MM.1S (cell line): ENCODE results near the gene FTH1.

Source experiments
- DNase-seq: peaks from one replicate; pipeline ENCODE4 v3.0.0-alpha.2; 2015
- H2AFZ ChIP-seq: fragments of 300-600 bp; sonication (generic); 2 replicates; pipeline ENCODE4 v1.6.0; 2016; ENCODE audit warnings: antibody characterized with exemption, low read length
- H3F3A ChIP-seq: fragments of 300-600 bp; sonication (generic); 2 replicates; pipeline ENCODE4 v1.6.1; 2016; ENCODE audit warnings: mild to moderate bottlenecking, antibody characterized with exemption, low read length, moderate library complexity, mixed read lengths; ENCODE audit not compliant: insufficient read depth
- H3K27ac ChIP-seq: fragments of 300-600 bp; sonication (generic); 2 replicates; pipeline ENCODE4 v1.5.1; 2016; ENCODE audit warnings: mild to moderate bottlenecking, low read length
- H3K27me3 ChIP-seq: fragments of 300-600 bp; sonication (generic); replicated peaks from 2 replicates; pipeline ENCODE4 v1.6.0; 2016; ENCODE audit warnings: low read length; ENCODE audit not compliant: insufficient read depth
- H3K36me3 ChIP-seq: fragments of 300-600 bp; sonication (generic); replicated peaks from 2 replicates; pipeline ENCODE4 v1.6.1; 2016; ENCODE audit warnings: mild to moderate bottlenecking, low read length, mixed read lengths; ENCODE audit not compliant: insufficient read depth
- H3K4me1 ChIP-seq: fragments of 300-600 bp; sonication (generic); 2 replicates; pipeline ENCODE4 v1.6.1; 2016; ENCODE audit warnings: low read length, mixed read lengths
- H3K4me2 ChIP-seq: fragments of 300-600 bp; sonication (generic); 2 replicates; pipeline ENCODE4 v1.6.0; 2016; ENCODE audit warnings: low read depth, low read length
- H3K4me3 ChIP-seq: fragments of 300-600 bp; sonication (generic); 2 replicates; pipeline ENCODE4 v1.5.1; 2016; ENCODE audit warnings: low read length, mixed read lengths
- H3K79me2 ChIP-seq: fragments of 300-600 bp; sonication (generic); 2 replicates; pipeline ENCODE4 v1.6.1; 2016; ENCODE audit warnings: mixed run types, low read length, mixed read lengths
- H3K9ac ChIP-seq: fragments of 300-600 bp; sonication (generic); 2 replicates; pipeline ENCODE4 v1.6.1; 2016; ENCODE audit warnings: low read length, mixed read lengths
- H3K9me2 ChIP-seq: fragments of 300-600 bp; sonication (generic); replicated peaks from 2 replicates; pipeline ENCODE4 v1.6.1; 2016; ENCODE audit warnings: mild to moderate bottlenecking, low read length, mixed read lengths; ENCODE audit not compliant: insufficient read depth
- H3K9me3 ChIP-seq: fragments of 300-600 bp; sonication (generic); replicated peaks from 2 replicates; pipeline ENCODE4 v1.6.1; 2016; ENCODE audit warnings: mild to moderate bottlenecking, low read length, mixed read lengths; ENCODE audit not compliant: insufficient read depth
- H4K20me1 ChIP-seq: fragments of 300-600 bp; sonication (generic); 2 replicates; pipeline ENCODE4 v1.6.1; 2016; ENCODE audit warnings: mild to moderate bottlenecking, low read length, moderate library complexity, mixed read lengths; ENCODE audit not compliant: insufficient read depth
- CTCF ChIP-seq: fragments of 300-600 bp; sonication (generic); IDR thresholded peaks from 2 replicates; pipeline ENCODE4 v1.5.1; 2016; ENCODE audit warnings: antibody characterized with exemption, low read length, mixed read lengths
- EZH2 ChIP-seq: fragments of 300-600 bp; sonication (generic); optimal IDR thresholded peaks from 2 replicates; pipeline ENCODE3; 2017; ENCODE audit warnings: low read depth, mild to moderate bottlenecking, antibody characterized with exemption, low read length, mixed read lengths
- EZH2phosphoT487 ChIP-seq: fragments of 300-600 bp; sonication (generic); IDR thresholded peaks from 2 replicates; pipeline ENCODE4 v1.6.1; 2018; ENCODE audit warnings: antibody characterized with exemption, low read length

The FTH1 gene

GRCh38 chr11:61924064-61924455 lies 43.4 kb downstream of the FTH1 start:
- no peak overlapping the region for H3K27ac ChIP-seq
- no peaks in the 10 kb centered on the region for H3K9me2 ChIP-seq
- DNase-seq, result no peak
- H3K9me3 ChIP-seq, result no peaks in the 10 kb centered on the region
- no peaks in the 10 kb centered on the region for H4K20me1 ChIP-seq
- H3K27me3 ChIP-seq, result peaks cover 18% of the 10 kb centered on the region
- no peak overlapping the region for H3K4me2 ChIP-seq
- TF ChIP-seq CTCF (no peak), EZH2phosphoT487 (no peak), EZH2 (no peak)
- no peaks in the 10 kb centered on the region for H3K36me3 ChIP-seq
- no peaks in the 10 kb centered on the region for H3F3A ChIP-seq
- H3K4me3 ChIP-seq, result no peak overlapping the region
- H3K79me2 ChIP-seq, result no peaks in the 10 kb centered on the region
- no peak overlapping the region for H3K9ac ChIP-seq
- peaks cover 4% of the 10 kb centered on the region; the same call in 1 of the 2 replicates for H3K4me1 ChIP-seq
- no peak overlapping the region for H2AFZ ChIP-seq

GRCh38 chr11:61923166-61924063 lies 44.0 kb downstream of the FTH1 start:
- Histone ChIP-seq H3K79me2 (no peaks in the 10 kb centered on the region), H3K27ac (no peak overlapping the region), H3K27me3 (peaks cover 24% of the 10 kb centered on the region), H2AFZ (no peak overlapping the region), H3K4me3 (no peak overlapping the region), H3K9ac (no peak overlapping the region), H3K4me2 (no peak overlapping the region), H3K9me2 (no peaks in the 10 kb centered on the region), H3K9me3 (no peaks in the 10 kb centered on the region), H4K20me1 (no peaks in the 10 kb centered on the region), H3K4me1 (peaks cover 4% of the 10 kb centered on the region; the same call in 1 of the 2 replicates), H3F3A (no peaks in the 10 kb centered on the region), H3K36me3 (no peaks in the 10 kb centered on the region)
- peak; percentile 58 for DNase-seq
- no peak for TF ChIP-seq CTCF
- no peak for TF ChIP-seq EZH2
- TF ChIP-seq EZH2phosphoT487, result no peak

GRCh38 chr11:61922539-61922938 lies 44.9 kb downstream of the FTH1 start:
- no peak overlapping the region for H3K27ac ChIP-seq
- H3F3A ChIP-seq, result no peaks in the 10 kb centered on the region
- H3K9me3 ChIP-seq, result no peaks in the 10 kb centered on the region
- TF ChIP-seq EZH2phosphoT487 (no peak), CTCF (no peak), EZH2 (no peak)
- H2AFZ ChIP-seq, result no peak overlapping the region
- H3K9ac ChIP-seq, result no peak overlapping the region
- no peaks in the 10 kb centered on the region for H4K20me1 ChIP-seq
- H3K4me2 ChIP-seq, result no peak overlapping the region
- no peak for DNase-seq
- H3K9me2 ChIP-seq, result no peaks in the 10 kb centered on the region
- H3K27me3 ChIP-seq, result peaks cover 32% of the 10 kb centered on the region
- H3K4me1 ChIP-seq, result peaks cover 4% of the 10 kb centered on the region; the same call in 1 of the 2 replicates
- H3K36me3 ChIP-seq, result no peaks in the 10 kb centered on the region
- no peak overlapping the region for H3K4me3 ChIP-seq
- H3K79me2 ChIP-seq, result no peaks in the 10 kb centered on the region
